ENCODE results near the gene URB2.

Gene URB2

GRCh38 chr1:229625915-229626831, at the start of gene URB2, which contains the start of gene TAF5L:
URB2 (plus strand) TSS chr1:229626247; CDS start chr1:229627634, 1,387 bp downstream.
TAF5L (minus strand) TSS chr1:229626122; CDS start chr1:229614482, 11,640 bp downstream.
- peak; percentile 85 for DNase-seq (ENCODE audit: low read depth)
- no peak for TF ChIP-seq CTCF (conservative IDR thresholded peaks at IDR 0.05; ENCODE audit: control insufficient read depth, insufficient read depth, low read depth, low read length)
- H3K4me3 ChIP-seq (ENCODE audit: control insufficient read depth, low read depth, low read length) = peak within 1 kb of the TSS; percentile 94

GRCh38 chr1:229578168-229579058, 47.6 kb upstream of the URB2 start:
- DNase-seq (ENCODE audit: low read depth) = no peak
- no peak overlapping the region for H3K4me3 ChIP-seq (ENCODE audit: control insufficient read depth, low read depth, low read length)

DNA sequence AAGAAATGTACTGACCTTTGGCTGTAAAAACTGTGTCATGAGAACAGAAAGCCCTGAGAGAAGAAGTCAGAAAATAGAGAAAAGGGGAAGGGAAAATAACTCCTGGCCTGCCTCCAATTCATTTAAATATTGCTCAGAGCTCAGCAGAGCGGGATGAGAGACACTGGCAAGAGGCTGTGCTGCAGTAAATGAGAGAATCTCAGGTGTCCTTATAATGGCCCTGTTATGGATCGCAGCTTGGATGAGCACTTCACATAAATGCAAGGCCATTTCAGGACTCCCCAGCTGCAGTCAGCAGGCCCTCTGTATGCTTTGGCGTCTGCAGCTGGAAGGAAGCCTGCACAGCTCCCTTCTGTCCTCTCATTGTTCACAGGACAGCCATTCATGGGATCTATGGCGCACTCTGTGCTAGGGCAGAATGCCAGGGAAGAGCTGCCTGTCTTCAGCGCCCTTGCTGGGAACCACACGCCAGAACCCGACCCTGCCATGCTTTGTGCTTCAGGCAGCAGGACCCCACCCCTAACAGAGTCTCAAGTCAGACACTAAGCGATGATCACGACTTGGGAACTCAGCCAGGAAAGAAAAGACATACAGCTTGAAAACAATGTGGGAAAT, 46.9 kb upstream of the URB2 start:
- no peak for TF ChIP-seq CTCF (conservative IDR thresholded peaks at IDR 0.05; ENCODE audit: control insufficient read depth, insufficient read depth, low read depth, low read length)
- DNase-seq (ENCODE audit: low read depth) = peak; percentile 35
- H3K4me3 ChIP-seq (ENCODE audit: control insufficient read depth, low read depth, low read length) = no peak overlapping the region

More at GRCh38 chr1:229578168-229579058, 47.6 kb upstream of the URB2 start:
- no peak for TF ChIP-seq CTCF (conservative IDR thresholded peaks at IDR 0.05; ENCODE audit: control insufficient read depth, insufficient read depth, low read depth, low read length)

- no peak overlapping the region for H3K4me3 ChIP-seq (ENCODE audit: control insufficient read depth, low read depth, low read length)
- TF ChIP-seq CTCF (conservative IDR thresholded peaks at IDR 0.05; ENCODE audit: control insufficient read depth, insufficient read depth, low read depth, low read length) = no peak
- DNase-seq (ENCODE audit: low read depth) = no peak
These were observed 44.6 kb upstream of the URB2 start for GRCh38 chr1:229581485-229581884.

DNA sequence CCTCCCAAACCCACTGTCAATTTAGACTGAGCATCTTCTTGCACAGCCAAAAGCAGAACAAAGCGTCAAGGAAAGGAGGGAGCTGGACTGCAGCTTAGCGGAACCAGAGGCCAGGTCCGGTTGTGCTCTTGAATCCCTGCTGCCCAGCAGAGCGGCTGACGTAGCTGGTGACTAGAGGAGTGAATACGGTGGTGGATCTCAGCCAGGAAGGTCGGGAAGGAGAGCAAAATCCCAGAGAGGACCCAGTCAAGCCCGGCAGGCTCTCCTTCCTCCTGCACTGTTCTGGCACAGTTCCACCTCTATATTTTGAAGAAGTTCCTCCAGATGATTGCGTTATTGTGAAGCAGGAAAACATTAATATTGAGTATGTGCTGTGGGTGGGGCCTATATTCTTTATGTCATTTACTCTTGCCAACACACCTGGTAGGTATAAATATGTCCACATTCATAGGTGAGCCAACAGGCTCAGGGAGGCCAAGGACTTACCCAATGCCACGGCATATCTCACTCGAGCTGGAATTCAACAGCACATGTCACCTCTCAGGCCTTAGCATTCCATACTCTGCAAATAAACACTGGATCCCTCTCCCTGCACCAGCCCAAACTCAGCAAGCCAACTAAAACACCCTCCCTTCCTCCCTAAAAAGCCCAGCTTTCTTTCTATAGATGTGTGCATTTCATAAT, 43.9 kb upstream of the URB2 start:
- DNase-seq (ENCODE audit: low read depth) = peak; percentile 71
- TF ChIP-seq CTCF (conservative IDR thresholded peaks at IDR 0.05; ENCODE audit: control insufficient read depth, insufficient read depth, low read depth, low read length) = no peak

GRCh38 chr1:229582715-229583114, 43.3 kb upstream of the URB2 start:
- no peak for DNase-seq (ENCODE audit: low read depth)
- no peak overlapping the region for H3K4me3 ChIP-seq (ENCODE audit: control insufficient read depth, low read depth, low read length)
- no peak for TF ChIP-seq CTCF (conservative IDR thresholded peaks at IDR 0.05; ENCODE audit: control insufficient read depth, insufficient read depth, low read depth, low read length)

More for the DNA sequence above, 43.9 kb upstream of the URB2 start:
- H3K4me3 ChIP-seq (ENCODE audit: control insufficient read depth, low read depth, low read length) = no peak overlapping the region
